ENCODE results near the gene SGTA.

Gene SGTA

GRCh38 chr19:2777952-2778683 lies 5.0 kb downstream of the SGTA start:
- TF ChIP-seq CTCF (IDR thresholded peaks at IDR 0.05; ENCODE audit: low read depth, low read length), result no peak
- Histone ChIP-seq H3K27me3 (ENCODE audit: insufficient read depth, low read depth, severe bottlenecking) (no peaks in the 10 kb centered on the region), H3K9me3 (ENCODE audit: severe bottlenecking) (no peaks in the 10 kb centered on the region), H3K4me3 (ENCODE audit: low read depth, low read length) (no peak overlapping the region), H3K27ac (peak overlapping the region; percentile 72), H3K36me3 (peaks cover 62% of the 10 kb centered on the region)
- peak; percentile 86 for DNase-seq

DNA sequence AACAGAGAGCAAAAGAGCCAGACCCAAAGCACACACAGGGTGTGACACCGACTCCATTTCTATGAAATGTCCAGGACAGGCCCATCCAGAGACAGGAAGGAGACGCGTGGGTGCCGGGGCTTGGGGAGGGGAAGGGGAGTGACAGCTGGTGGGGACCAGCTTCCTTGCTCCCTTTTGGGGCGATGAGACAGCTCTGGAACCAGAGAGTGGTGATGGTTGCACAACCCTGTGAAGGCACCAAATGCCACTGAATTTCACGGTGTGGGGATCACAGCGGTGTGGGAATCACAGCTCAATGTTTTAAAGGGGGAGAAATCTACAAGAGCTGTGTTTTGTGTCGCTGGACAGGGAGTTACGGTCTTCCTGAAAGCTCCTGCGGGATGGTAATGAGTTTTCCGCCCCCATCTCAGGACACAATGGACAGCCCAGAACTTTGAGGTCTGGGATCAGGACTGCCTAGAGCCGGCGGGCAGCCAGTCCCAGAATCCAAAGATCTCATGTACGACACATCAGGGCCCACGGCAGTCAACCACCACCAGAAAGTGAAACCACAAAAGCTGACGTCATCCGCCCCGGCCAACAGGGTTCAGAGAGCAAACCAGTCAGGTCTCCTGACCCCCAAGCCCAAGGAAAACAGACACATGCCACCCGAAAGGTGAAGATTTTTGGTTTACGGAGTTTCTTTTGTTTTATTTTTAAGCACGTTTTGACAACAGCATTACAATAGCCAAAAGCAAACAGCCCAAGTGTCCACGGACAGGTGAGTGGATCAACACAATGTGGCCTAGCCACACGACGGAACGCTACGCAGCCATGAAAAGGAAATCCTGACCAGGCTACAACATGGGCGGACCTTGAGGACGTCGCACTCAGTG lies 7.3 kb downstream of the SGTA start:
- peaks cover 59% of the 10 kb centered on the region for H3K36me3 ChIP-seq
- no peak for TF ChIP-seq CTCF (IDR thresholded peaks at IDR 0.05; ENCODE audit: low read depth, low read length)
- no peaks in the 10 kb centered on the region for H3K27me3 ChIP-seq (ENCODE audit: insufficient read depth, low read depth, severe bottlenecking)
- DNase-seq, result no peak
- no peaks in the 10 kb centered on the region for H3K9me3 ChIP-seq (ENCODE audit: severe bottlenecking)
- no peak overlapping the region for H3K4me3 ChIP-seq (ENCODE audit: low read depth, low read length)
- no peak overlapping the region for H3K27ac ChIP-seq

DNA sequence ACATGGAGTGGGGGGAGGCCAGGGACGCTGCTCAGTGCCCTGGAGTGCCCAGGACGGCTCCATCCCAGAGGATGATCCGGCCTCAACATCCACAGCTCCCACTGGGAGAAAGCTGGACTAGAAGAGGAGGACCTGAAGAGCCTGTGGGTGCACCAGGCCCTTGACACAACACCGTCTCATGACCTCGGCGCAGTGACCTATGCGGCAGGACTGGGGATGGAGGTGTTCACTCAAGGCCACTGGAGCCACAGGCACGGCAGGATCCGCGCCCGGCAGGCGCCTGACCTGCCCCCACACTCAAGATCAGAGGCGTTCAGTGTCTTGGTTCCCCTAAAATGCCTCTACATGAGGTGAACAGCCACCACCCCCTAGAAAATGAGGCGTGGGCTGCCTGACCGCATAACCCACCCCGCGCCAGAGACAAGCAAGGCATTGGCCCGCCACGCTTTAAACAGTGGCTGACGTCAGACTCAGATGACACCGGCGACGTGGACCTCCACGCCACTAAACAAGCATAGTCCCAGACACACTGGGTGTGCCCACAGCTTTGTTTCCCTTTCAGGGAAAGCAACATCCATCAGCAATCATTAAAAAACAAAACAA lies 8.0 kb downstream of the SGTA start:
- Histone ChIP-seq H3K36me3 (peaks cover 58% of the 10 kb centered on the region), H3K4me3 (ENCODE audit: low read depth, low read length) (no peak overlapping the region), H3K27ac (no peak overlapping the region), H3K9me3 (ENCODE audit: severe bottlenecking) (no peaks in the 10 kb centered on the region), H3K27me3 (ENCODE audit: insufficient read depth, low read depth, severe bottlenecking) (no peaks in the 10 kb centered on the region)
- DNase-seq, result no peak
- TF ChIP-seq CTCF (IDR thresholded peaks at IDR 0.05; ENCODE audit: low read depth, low read length), result no peak

DNA sequence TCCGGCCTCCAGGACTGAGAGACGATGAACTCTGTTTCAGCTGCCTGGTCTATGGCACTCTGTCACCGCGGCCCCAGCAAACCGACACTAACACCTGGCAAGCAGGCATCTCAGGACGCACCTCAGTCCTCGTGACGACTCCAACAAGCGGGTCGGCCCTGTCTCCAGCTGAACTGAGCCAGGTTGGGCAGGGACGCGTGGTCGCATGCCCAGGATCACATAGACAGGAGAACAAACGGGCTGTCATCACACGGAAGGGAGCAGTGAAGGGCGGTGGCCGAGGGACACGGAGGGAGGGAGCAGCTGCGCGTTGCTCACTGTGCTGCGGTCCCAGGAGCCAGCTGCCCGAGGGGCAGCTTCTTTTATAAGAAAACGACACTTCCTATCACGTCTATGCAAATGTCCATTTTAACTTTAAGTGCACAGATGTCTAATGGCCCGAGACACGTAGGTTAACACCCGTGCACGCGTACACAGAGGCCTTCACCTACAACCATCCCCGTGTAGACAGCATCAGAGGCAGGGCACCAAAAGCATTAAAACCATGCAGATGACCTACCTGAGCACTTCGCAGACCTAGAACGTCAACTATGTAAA lies 8.9 kb downstream of the SGTA start:
- Histone ChIP-seq H3K27me3 (ENCODE audit: insufficient read depth, low read depth, severe bottlenecking) (no peaks in the 10 kb centered on the region), H3K4me3 (ENCODE audit: low read depth, low read length) (no peak overlapping the region), H3K36me3 (peaks cover 50% of the 10 kb centered on the region), H3K9me3 (ENCODE audit: severe bottlenecking) (no peaks in the 10 kb centered on the region), H3K27ac (no peak overlapping the region)
- no peak for TF ChIP-seq CTCF (IDR thresholded peaks at IDR 0.05; ENCODE audit: low read depth, low read length)
- no peak for DNase-seq

DNA sequence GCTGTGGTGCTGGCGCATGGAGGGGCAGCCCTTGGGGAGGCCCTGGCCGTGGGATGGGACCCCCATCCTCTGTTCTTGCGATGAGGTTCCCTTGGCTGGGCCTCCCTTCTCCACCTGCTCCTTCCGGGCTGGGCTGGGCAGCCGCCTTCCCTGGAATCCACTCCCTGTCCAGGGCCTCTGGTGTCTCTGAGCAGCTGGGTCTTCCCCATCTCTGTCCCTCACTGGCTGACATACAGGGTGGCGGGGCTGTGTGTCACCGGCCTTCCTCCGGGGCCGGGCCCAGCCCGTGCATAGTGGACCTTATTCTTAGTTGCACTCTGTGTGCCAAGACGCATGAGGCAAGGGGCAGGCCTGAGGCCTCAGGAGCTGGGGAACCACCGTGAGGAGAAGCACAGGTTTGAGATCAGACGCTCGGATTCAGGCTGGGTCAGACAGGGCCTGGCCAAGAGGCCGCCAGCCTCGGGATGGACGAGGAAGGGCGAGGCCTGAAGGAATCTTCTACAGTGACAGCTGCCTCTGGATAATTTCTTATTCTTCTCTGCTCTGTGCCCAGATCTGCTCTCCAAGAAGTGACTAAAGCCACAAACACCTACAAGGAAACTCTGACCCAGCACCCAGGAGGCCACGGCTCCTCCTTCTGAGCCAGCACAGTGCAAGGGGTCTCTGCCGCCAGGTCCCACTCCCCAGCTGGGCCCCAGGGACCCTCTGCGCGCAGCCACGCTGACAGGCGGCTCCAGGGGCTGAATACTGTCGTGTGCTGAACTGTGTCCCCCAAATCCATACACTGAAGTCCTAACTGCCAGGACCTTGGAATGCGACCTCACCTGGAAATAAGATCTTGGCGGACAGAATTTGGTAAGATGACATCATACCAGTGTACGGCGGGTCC lies 11.0 kb downstream of the SGTA start:
- no peak for DNase-seq
- no peak for TF ChIP-seq CTCF (IDR thresholded peaks at IDR 0.05; ENCODE audit: low read depth, low read length)
- Histone ChIP-seq H3K36me3 (peaks cover 57% of the 10 kb centered on the region), H3K9me3 (ENCODE audit: severe bottlenecking) (no peaks in the 10 kb centered on the region), H3K4me3 (ENCODE audit: low read depth, low read length) (no peak overlapping the region), H3K27ac (no peak overlapping the region), H3K27me3 (ENCODE audit: insufficient read depth, low read depth, severe bottlenecking) (no peaks in the 10 kb centered on the region)

Data from WERI-Rb-1 (cell line).